H9 (cell line): ENCODE measurements around the gene PTPRH. TPM values are rescaled to one million over a fixed set of nuclear protein-coding genes. Genes with fewer than 3 reads are reported as not detected.

ENCODE experiments used
- DNase-seq: peaks from one replicate; pipeline ENCODE4 v3.0.0-alpha.2; 2017
- H2AFZ ChIP-seq: one replicate; pipeline ENCODE4 v1.6.1; 2013; ENCODE audit warnings: mild to moderate bottlenecking, low read length, control low read depth, moderate library complexity
- H2AK5ac ChIP-seq: 2 replicates; pipeline ENCODE4 v1.6.1; 2013; ENCODE audit warnings: low read length, control low read depth, mixed read lengths; ENCODE audit not compliant: insufficient read length
- H2BK120ac ChIP-seq: one replicate; pipeline ENCODE4 v1.6.1; 2013; ENCODE audit warnings: low read depth, mild to moderate bottlenecking, low read length, control low read depth, inconsistent platforms; ENCODE audit not compliant: poor library complexity, severe bottlenecking
- H2BK12ac ChIP-seq: 2 replicates; pipeline ENCODE4 v1.6.1; 2013; ENCODE audit warnings: low read length, control low read depth, mixed read lengths, low read depth; ENCODE audit not compliant: insufficient read length
- H2BK15ac ChIP-seq: 2 replicates; pipeline ENCODE4 v1.6.1; 2013; ENCODE audit warnings: low read depth, low read length, control low read depth
- H2BK20ac ChIP-seq: one replicate; pipeline ENCODE4 v1.6.1; 2013; ENCODE audit warnings: low read depth, mild to moderate bottlenecking, low read length, control low read depth, inconsistent platforms; ENCODE audit not compliant: poor library complexity, severe bottlenecking
- H2BK5ac ChIP-seq: 2 replicates; pipeline ENCODE4 v1.6.1; 2013; ENCODE audit warnings: low read length, control low read depth, mixed read lengths; ENCODE audit not compliant: insufficient read length
- H3K14ac ChIP-seq: 2 replicates; pipeline ENCODE4 v1.6.1; 2013; ENCODE audit warnings: low read length, control low read depth; ENCODE audit not compliant: insufficient read depth
- H3K18ac ChIP-seq: 2 replicates; pipeline ENCODE4 v1.6.1; 2013; ENCODE audit warnings: low read depth, mild to moderate bottlenecking, mixed read lengths, low read length, control low read depth; ENCODE audit not compliant: insufficient read length
- H3K23ac ChIP-seq: 2 replicates; pipeline ENCODE4 v1.6.1; 2013; ENCODE audit warnings: low read length, control low read depth, mixed read lengths, low read depth; ENCODE audit not compliant: insufficient read length
- H3K23me2 ChIP-seq: 2 replicates; pipeline ENCODE4 v1.6.1; 2013; ENCODE audit warnings: low read depth, mild to moderate bottlenecking, mixed read lengths, low read length, control low read depth; ENCODE audit not compliant: insufficient read length, poor library complexity, severe bottlenecking
- H3K27ac ChIP-seq: 2 replicates; pipeline ENCODE4 v1.5.1; 2013; ENCODE audit warnings: low read length, control low read depth, mixed read lengths, low read depth; ENCODE audit not compliant: insufficient read length
- H3K27me3 ChIP-seq: 2 replicates; pipeline ENCODE4 v1.6.1; 2013; ENCODE audit warnings: low read length, control low read depth, inconsistent platforms; ENCODE audit not compliant: insufficient read depth
- H3K4ac ChIP-seq: 2 replicates; pipeline ENCODE4 v1.6.1; 2013; ENCODE audit warnings: low read depth, mild to moderate bottlenecking, control low read depth, inconsistent platforms, low read length, moderate library complexity
- H3K4me1 ChIP-seq: 2 replicates; pipeline ENCODE4 v1.6.1; 2013; ENCODE audit warnings: low read length, control low read depth, inconsistent platforms; ENCODE audit not compliant: insufficient read depth
- H3K4me2 ChIP-seq: 2 replicates; pipeline ENCODE4 v1.6.1; 2013; ENCODE audit warnings: low read length, control low read depth, mixed read lengths; ENCODE audit not compliant: insufficient read length, insufficient read depth
- H3K56ac ChIP-seq: 2 replicates; pipeline ENCODE4 v1.6.1; 2013; ENCODE audit warnings: low read depth, mild to moderate bottlenecking, mixed read lengths, low read length, control low read depth; ENCODE audit not compliant: insufficient read length
- H3K79me1 ChIP-seq: 2 replicates; pipeline ENCODE4 v1.6.1; 2013; ENCODE audit warnings: low read depth, mild to moderate bottlenecking, moderate library complexity, low read length, control low read depth, inconsistent platforms; ENCODE audit not compliant: insufficient read depth, poor library complexity, severe bottlenecking
- H3K79me2 ChIP-seq: 2 replicates; pipeline ENCODE4 v1.6.1; 2013; ENCODE audit warnings: low read length, control low read depth, inconsistent platforms; ENCODE audit not compliant: insufficient read depth
- H3K9ac ChIP-seq: 2 replicates; pipeline ENCODE4 v1.6.1; 2013; ENCODE audit warnings: low read length, control low read depth, mixed read lengths; ENCODE audit not compliant: insufficient read length; ENCODE audit errors: extremely low read depth
- H3K9me3 ChIP-seq: one replicate; pipeline ENCODE4 v1.6.1; 2013; ENCODE audit warnings: low read depth, low read length, inconsistent platforms; ENCODE audit not compliant: control insufficient read depth
- H3T11ph ChIP-seq: one replicate; pipeline ENCODE4 v1.6.1; 2013; ENCODE audit warnings: mild to moderate bottlenecking, low read length, control low read depth, inconsistent platforms
- H4K20me1 ChIP-seq: one replicate; pipeline ENCODE4 v1.6.1; 2013; ENCODE audit not compliant: control insufficient read depth, insufficient read length, insufficient read depth
- H4K5ac ChIP-seq: 2 replicates; pipeline ENCODE4 v1.6.1; 2013; ENCODE audit warnings: low read depth, mild to moderate bottlenecking, mixed read lengths, low read length, control low read depth; ENCODE audit not compliant: insufficient read length
- H4K8ac ChIP-seq: replicated peaks from 2 replicates; pipeline ENCODE4 v1.6.1; 2013; ENCODE audit warnings: low read length, control low read depth, mixed read lengths, low read depth; ENCODE audit not compliant: insufficient read length
- H4K91ac ChIP-seq: 2 replicates; pipeline ENCODE4 v1.6.1; 2013; ENCODE audit warnings: low read depth, mild to moderate bottlenecking, moderate library complexity, mixed read lengths, low read length, control low read depth; ENCODE audit not compliant: insufficient read length
- H3K27ac Mint-ChIP-seq, 3 experiments: 2 replicates in 2 of 3; 3 replicates in 1 of 3; pipeline ENCODE4 v1.8.0; 2020 to 2021; ENCODE audit warnings: mixed read lengths in 3 of 3, mild to moderate bottlenecking in 1 of 3, moderate library complexity in 1 of 3
- H3K27me3 Mint-ChIP-seq: 2 replicates; pipeline ENCODE4 v1.8.0; 2021; ENCODE audit warnings: low read depth, mild to moderate bottlenecking, moderate library complexity, mixed read lengths
- H3K36me3 Mint-ChIP-seq, 3 experiments: 2 replicates in 2 of 3; 3 replicates in 1 of 3; pipeline ENCODE4 v1.8.0; 2020 to 2021; ENCODE audit warnings: low read depth in 3 of 3, mixed read lengths in 3 of 3; ENCODE audit not compliant: insufficient read depth in 1 of 3
- H3K4me1 Mint-ChIP-seq, 2 experiments: 2 replicates each; pipeline ENCODE4 v1.8.0; 2020; ENCODE audit warnings: mixed read lengths in 2 of 2
- H3K4me3 Mint-ChIP-seq, 2 experiments: 2 replicates in 1 of 2; 3 replicates in 1 of 2; pipeline ENCODE4 v1.8.0; 2020 to 2021; ENCODE audit warnings: mild to moderate bottlenecking in 2 of 2, mixed read lengths in 2 of 2, moderate library complexity in 1 of 2
- H3K9me3 Mint-ChIP-seq, 2 experiments: 2 replicates in 1 of 2; 3 replicates in 1 of 2; pipeline ENCODE4 v1.8.0; 2020; ENCODE audit warnings: mild to moderate bottlenecking in 2 of 2, mixed read lengths in 2 of 2, moderate library complexity in 1 of 2
- WGBS: extraction: QIAGEN DNeasy Blood & Tissue Kit; methylation state at CpG from one replicate; pipeline ENCODE4 v1.1.7; 2013; ENCODE audit warnings: missing lambda C conversion rate, low lambda C conversion rate, mixed read lengths; ENCODE audit not compliant: insufficient read length; ENCODE audit errors: extremely low coverage; 5-methylcytosine and 5-hydroxymethylcytosine counted together
- total RNA-seq: library from RNA; stranded (reverse); gene quantifications from 2 replicates; pipeline ENCODE4 v1.2.1, GENCODE V29; 2021
- TF ChIP-seq, protein P1 (sequence below): fragments of 200-600 bp; sonication (generic); conservative IDR thresholded peaks from 3 replicates; pipeline ENCODE4 v1.8.0; 2021; ENCODE audit warnings: antibody characterized with exemption, mild to moderate bottlenecking

PTPRH gene
- total RNA-seq, 1 experiment from 2014 or later, result 0.24 TPM

DNA sequence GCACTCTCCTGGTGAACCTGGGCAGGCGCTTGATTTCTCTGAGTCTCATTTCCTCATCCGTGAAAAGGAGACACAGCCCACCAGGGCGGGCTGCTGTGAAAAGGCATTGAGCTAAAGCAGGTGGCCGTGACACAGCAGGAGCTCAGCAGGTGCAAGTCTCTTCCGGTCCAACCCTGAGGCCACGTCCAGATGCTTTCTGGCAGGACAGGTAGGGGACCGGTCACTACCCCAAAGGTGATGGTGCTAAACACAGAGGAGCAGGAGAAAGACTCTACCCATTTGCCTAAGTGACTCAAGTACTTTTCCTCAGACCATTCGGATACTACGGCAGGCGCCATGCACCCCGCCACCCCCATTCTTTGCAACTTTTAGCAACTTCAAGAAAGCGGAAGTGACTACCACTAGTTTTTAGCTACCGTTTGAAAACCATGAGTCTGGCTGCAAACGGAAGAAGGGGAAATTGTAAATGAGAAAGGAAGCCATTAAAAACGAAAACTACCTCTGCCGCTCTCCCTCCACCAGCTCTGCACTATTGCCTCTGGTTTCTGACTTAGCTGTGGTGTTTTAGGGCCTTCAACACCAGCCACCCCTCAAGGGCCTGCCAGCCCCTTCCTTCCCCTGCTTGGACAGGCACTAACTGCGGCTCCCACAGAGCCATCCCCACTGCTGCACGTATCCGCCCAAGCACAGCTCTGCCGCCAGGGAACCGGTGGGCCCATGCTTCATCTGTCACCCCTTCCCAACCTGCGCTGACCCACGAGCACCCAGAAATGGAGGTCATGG is 44.7 kb upstream of the PTPRH start:
- H4K5ac ChIP-seq, result no peak overlapping the region
- H2BK5ac ChIP-seq, result no peak overlapping the region
- no peak overlapping the region for H4K91ac ChIP-seq
- DNase-seq, result no peak
- TF ChIP-seq, protein P1, sequence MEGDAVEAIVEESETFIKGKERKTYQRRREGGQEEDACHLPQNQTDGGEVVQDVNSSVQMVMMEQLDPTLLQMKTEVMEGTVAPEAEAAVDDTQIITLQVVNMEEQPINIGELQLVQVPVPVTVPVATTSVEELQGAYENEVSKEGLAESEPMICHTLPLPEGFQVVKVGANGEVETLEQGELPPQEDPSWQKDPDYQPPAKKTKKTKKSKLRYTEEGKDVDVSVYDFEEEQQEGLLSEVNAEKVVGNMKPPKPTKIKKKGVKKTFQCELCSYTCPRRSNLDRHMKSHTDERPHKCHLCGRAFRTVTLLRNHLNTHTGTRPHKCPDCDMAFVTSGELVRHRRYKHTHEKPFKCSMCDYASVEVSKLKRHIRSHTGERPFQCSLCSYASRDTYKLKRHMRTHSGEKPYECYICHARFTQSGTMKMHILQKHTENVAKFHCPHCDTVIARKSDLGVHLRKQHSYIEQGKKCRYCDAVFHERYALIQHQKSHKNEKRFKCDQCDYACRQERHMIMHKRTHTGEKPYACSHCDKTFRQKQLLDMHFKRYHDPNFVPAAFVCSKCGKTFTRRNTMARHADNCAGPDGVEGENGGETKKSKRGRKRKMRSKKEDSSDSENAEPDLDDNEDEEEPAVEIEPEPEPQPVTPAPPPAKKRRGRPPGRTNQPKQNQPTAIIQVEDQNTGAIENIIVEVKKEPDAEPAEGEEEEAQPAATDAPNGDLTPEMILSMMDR, result no peak
- no peak overlapping the region for H3T11ph ChIP-seq
- H3K27ac Mint-ChIP-seq, result peak overlapping the region; percentile 59 to 89 (median 88); a peak in 5 of 7 replicates
- no peaks in the 10 kb centered on the region for H3K9me3 Mint-ChIP-seq
- no peak overlapping the region for H3K18ac ChIP-seq
- H3K27ac ChIP-seq, result no peak overlapping the region
- H3K27me3 Mint-ChIP-seq, result no peaks in the 10 kb centered on the region; the same call in none of the 2 replicates
- H2AK5ac ChIP-seq, result no peak overlapping the region
- H3K4me1 ChIP-seq, result peaks cover 12% of the 10 kb centered on the region; the same call in 1 of the 2 replicates
- H2BK12ac ChIP-seq, result no peak overlapping the region
- H3K4me3 Mint-ChIP-seq, result peak overlapping the region; percentile 8 to 49; a peak in 3 of 5 replicates
- peak overlapping the region; percentile 27 for H3K9ac ChIP-seq
- WGBS, result no CpG with 5 or more reads among the region's 23 CpGs
- peaks cover 42 to 46% of the 10 kb centered on the region in 2 experiments for H3K4me1 Mint-ChIP-seq
- no peaks in the 10 kb centered on the region for H3K27me3 ChIP-seq
- no peak overlapping the region for H2BK120ac ChIP-seq
- peak overlapping the region; percentile 25; the same call in 1 of the 2 replicates for H3K14ac ChIP-seq
- peaks cover 3% of the 10 kb centered on the region for H4K20me1 ChIP-seq
- H3K9me3 ChIP-seq, result no peaks in the 10 kb centered on the region
- peaks cover 55% of the 10 kb centered on the region; the same call in 1 of the 2 replicates for H3K79me2 ChIP-seq
- H3K79me1 ChIP-seq, result peaks cover 18% of the 10 kb centered on the region
- no peak overlapping the region for H4K8ac ChIP-seq
- no peak overlapping the region for H3K23ac ChIP-seq
- no peak overlapping the region for H2BK20ac ChIP-seq
- no peak overlapping the region for H3K56ac ChIP-seq
- peaks cover 9% of the 10 kb centered on the region for H3K23me2 ChIP-seq
- H3K4ac ChIP-seq, result no peak overlapping the region
- H2AFZ ChIP-seq, result no peak overlapping the region
- H2BK15ac ChIP-seq, result no peak overlapping the region
- H3K4me2 ChIP-seq, result no peak overlapping the region
- peaks cover 2 to 13% (median 7%) of the 10 kb centered on the region in 3 experiments; a peak in 6 of 7 replicates for H3K36me3 Mint-ChIP-seq
